HG03432 (cell line): ENCODE measurements around the gene CBX2.

Experiments
- ATAC-seq: cut with Tn5 transposase; IDR thresholded peaks from one replicate; pipeline ENCODE4 v1.9.1; 2021; ENCODE audit warnings: mild to moderate bottlenecking, moderate library complexity; ENCODE audit not compliant: unreplicated experiment

The CBX2 gene

DNA sequence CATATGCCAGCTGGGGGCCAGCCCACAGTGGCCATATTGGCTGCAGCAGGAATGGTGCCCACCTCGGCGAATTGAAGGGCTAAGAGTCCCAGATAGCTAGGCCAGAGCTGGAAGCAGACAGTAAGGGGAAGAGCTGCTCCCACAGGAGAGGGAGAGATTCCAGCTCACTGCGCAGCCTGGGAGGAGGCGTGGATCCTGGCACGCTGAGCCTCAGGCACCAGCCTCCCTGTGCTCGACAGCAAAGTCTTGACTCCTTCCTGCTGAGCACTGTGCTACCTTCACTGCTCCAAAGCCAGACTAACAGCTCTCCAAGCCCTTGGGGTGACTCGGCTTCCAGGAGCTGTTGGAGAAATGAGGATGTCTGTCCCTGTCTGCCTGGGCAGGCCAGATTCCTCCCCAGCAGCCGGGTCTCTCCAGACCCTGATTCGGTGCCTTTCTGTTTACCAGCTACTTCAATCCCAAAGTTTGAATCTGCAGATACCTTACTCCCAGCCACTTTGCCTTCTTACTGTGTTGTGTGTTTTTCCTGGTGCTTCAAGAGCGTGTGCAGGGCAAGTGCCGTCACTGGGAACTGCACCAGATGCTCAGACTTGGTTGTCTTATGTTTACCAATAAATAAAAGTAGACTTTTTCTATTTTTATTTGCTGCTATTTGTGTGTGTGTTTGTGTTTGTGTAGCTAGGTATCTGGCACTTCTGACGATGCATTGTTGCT, 9.1 kb downstream of the CBX2 start:
- no peak for ATAC-seq

DNA sequence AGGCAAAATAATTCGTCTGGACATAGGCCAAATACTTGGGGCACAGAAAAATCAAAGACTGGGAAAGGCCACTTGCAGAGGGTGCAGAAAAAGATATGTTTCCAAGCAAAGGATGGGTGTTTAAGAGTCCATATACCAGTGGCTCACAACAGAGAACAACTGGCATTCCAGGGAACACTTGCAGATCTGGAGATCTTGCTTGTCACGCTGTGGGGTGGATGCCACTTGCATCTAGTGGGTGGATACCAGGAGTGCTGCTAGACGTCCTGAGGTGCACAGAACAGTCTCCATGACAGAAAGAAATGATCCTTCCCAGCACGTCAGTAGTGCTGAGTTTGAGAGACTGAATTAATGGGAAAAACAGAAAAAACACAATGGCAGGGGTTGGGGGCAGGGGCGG, 10.5 kb downstream of the CBX2 start:
- no peak for ATAC-seq

DNA sequence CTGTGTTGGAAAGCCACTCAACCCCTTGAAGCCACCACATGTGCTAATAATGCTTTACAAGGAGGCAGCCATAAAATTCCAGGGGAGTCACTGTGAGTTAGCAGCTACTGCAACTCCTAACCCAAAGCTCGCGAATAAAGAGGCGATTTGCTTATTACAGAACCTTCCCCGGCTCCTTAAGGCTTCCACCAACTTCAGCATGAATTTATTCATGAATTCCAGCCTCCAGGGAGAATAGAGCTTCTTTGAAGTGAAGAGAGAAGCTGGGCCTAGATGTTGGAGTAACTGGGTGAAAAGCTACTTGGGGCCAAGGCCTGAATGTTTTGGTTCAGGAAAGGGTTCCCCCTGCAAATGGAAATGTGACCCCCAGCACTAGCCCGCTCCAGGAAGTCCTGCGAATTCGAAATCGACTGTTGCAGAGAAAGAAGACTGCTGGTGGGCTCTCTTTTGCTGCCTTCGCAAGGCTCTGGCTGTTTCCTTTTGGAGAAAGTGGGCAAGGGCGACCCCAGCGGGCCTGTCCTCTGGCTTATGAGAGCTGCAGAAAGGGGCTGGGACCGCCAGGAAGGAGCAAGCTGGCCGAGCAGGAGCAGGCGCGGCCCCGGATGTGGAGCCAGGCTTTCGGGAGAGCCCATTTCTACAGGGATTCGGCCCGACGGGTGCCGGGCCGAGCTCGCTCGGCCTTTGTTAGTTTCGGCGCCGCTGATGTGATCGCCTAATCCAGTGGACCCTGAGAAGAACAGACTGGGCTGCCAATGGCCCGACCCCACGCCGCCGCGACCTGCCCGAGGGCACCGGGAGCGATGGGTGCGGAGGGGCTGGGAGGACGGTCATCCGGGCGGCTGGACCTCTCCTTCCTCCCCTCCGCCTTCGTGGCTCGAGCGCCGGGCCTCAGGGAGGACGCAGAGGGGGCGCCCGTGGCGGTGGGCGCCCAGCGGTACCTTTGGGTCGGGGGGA, 11.3 kb downstream of the CBX2 start:
- ATAC-seq: no peak

DNA sequence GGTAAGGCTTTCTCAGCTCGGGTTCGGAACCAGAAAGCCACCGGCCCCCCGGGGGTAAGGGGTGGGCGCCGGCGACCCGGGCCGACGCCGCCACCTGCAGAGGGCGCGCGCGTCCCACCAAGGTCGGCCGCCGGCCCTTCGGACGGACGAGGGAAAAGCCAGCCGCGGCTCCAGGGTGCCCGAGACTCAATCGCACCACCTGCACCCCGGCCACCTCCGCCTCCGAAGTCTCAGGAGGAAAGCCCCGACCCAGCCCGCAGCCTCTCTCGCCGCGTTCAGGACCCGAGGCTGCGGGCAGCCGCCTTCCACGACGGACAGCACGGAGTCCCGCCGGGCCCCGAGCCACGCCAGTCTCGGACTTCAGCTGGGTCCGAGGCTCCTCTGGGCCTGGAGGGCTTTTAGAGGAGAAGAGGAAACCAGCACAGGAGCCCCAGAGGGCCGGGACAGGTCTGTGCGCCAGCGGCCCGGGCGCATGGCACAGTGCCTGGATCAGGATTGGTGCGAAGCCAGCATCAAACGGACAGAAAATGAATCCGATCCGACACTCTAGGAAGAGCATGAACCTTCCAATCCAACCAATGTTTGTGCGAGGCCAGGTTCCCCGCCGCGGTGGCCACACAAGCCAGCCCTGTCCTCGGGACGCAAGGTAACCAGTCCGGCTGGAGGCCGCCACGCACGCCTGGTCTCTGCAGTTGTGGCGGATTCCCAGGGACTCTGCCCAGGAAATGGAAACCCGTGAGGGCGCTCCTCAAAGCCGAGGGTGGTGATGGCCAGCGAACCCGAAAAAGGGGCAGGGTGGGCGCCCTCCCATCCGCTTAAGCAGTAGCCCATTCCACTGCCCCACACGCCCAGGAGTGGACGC, 12.2 kb downstream of the CBX2 start:
- ATAC-seq: no peak

DNA sequence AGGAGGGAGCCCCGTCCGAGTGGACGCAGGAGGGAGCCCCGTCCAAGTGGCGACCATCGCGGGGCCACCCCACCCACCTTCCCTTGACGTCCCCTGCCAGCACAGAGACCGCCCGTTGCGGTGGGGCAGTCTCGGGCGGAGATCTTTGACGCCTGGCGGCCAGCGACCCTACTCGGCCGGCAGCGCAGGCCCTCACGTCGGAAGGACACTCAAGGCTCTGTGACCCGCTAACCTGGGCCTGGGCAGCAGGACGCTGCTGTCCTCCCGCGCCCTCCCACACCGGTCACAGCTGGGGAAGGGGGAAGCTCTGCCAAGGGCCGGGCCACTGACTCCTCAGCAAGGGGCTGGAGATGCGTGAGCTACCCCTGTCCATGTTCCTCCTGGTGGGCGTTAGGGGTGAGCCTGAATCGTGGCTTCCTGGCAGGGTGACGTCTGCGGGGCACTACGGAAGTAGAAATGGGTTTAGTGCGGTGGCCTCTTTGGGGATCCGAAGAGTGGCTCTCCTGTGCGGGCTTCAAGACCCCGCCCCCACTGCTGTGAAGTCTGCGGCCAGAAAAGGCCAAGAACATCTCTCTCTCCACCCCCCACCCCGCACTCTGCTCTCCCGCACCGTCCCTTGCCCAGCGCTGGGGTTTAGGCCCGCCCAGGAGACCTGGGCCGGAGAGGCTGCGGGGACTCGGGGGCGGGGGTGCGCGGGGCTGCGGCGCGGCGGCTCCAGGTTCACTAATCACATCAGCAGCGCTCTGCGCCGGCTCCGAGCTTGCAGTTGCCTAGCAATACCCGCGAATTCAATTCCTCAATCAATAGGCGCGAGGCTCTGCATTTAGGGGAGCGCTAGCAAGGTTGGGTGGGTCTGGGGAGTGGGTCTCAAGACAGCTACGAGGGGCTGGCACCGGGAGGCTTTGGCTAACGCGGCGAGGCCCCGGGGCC, 13.1 kb downstream of the CBX2 start:
- ATAC-seq: no peak

DNA sequence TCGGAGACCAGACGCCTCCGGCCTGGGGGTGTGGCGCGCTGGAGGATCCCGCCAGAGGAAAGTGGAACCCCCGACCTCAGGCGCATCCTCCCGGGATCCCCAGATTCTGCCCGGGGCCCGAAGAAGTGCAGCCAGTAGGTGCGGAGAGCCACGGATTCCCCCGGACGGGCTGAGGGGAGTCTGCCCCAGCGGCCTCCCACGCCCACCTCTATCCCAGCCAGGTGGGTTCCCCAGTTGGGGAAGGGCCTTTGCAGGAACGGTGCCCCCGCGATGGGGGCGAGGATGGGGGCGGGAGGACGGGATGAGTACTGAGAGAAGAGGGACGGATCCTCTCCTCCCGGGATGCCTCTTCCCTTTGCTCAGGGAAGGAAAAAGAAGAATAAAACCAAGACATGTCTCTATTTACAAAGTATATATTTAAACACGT, 13.8 kb downstream of the CBX2 start:
- no peak for ATAC-seq

DNA sequence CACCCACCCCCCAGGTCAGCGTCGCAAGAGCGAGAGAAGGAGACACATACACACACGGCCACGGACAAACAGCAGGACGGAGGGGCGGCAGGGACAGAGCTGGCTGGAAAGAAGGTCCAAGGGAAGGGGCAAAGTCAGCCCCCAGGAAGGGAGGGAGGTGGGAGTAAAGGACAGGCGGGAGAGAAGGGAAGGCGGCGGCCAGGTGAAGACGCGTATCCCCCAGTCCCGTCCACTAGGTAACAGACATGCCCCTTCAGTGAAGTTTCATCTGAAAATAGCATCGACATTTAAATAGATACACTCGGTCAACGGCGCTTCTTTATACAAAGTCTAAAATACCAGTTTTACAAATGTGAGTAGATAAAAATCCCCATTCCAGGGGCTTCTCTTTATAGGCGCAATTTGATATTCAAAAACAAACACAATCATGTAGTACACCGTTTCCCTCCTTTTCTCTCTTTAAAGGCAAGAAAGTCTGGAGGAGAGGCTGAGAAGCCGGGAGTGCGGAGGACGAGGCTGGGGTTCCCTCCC, 14.5 kb downstream of the CBX2 start:
- no peak for ATAC-seq

DNA sequence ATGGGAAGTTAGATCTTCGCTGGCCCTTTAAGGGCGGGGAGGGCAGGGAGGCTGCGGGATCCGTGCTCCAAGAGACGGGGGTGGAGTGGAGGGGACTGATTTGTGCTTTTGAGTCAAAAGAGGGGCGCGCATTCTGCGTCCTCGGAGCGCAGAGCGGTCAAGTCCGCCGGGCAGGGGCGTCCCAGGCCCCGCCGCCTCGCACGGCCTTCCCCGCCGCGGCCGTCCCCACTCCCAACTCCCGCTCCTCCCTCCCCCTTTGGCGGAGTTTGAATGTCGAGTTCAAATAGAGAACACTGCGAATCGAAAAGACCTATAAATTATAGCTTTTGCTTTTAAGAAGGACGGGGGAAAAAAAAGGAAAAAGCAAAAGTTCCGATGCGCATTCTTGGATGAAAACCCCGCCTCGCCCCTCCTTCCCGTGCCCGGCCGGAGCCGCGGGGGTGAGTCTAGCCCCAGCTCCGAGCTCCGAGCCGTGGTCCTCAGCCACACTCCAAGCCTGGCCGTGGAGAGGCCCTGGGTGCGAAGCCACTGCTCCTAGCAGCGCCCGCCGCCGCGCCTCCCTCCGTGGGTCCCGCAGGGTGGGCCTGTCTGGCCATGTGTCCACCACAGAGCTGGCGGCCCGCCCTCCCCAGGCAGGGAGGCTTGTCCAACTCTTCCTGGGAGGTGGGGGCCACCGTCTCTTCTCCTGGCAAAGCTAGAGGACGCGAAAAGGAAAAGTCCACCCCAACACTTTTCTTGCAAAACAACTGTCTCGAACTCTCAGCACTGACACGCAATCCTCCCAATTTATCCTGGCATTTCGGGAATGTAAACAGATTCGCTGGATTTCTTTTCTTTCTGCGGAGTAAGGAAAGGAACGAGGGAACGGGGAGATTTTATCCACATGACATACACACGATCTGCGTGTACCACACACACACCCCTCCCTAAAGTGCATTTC, 15.3 kb downstream of the CBX2 start:
- no peak for ATAC-seq

DNA sequence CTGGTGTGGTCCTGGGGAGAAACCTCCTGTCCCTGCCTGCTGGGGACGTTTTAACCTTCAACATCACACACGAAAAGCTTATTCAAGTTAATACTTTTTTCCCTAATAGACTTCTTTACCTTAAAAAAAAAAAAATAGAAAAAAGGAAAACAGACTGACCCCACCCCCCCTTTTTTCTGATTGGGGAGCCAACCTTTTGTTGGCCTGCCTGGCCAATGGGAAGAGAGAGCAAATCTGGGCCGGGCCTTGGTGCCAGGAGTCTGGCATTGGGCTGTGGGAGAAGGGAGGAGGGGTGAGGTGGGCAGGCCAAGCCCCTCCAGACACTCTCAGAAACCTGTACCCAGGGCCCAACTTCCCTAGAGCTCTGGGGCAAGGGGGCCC, 16.0 kb downstream of the CBX2 start:
- ATAC-seq: no peak

DNA sequence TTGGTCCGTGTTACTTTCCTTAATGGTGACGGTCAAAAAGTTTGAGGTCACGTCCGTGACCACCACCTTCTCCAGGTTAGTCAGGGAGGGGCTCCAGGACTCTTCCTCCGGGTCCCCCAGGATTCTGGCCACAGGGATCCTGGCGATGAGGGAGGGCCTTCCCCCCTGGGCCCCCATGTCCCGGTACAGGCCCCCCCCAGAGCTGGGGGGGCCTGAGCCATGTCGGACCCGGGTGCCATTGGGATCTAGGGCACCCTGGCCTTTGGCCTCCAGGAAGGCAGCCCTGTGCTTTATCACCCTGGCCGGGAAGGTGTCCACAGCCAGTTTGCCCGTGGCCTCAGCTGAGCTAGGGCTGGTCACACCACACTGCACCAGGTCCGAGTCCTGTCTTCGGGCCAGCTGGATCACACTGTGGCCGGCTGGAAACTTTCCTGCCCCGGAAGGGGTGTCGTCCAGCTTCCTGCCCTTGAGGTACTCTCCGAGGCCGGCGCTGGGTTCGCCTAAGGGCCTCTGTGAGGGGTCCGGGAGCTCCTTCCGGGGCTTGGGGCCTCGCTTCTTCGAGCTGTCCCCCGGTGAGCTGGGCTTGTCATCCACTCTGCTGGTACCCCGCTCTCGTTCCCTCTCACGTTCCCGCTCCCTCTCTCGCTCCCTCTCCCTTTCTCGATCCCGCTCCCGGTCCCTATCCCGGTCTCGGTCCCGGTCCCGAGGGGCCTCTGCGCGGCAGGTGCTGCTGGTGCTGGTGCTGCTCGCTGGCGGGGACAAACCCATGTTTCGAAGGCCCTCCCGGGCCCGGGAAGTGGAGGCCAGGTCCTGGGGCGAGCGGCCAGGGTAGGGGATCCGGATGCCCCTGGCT, 16.9 kb downstream of the CBX2 start:
- no peak for ATAC-seq

DNA sequence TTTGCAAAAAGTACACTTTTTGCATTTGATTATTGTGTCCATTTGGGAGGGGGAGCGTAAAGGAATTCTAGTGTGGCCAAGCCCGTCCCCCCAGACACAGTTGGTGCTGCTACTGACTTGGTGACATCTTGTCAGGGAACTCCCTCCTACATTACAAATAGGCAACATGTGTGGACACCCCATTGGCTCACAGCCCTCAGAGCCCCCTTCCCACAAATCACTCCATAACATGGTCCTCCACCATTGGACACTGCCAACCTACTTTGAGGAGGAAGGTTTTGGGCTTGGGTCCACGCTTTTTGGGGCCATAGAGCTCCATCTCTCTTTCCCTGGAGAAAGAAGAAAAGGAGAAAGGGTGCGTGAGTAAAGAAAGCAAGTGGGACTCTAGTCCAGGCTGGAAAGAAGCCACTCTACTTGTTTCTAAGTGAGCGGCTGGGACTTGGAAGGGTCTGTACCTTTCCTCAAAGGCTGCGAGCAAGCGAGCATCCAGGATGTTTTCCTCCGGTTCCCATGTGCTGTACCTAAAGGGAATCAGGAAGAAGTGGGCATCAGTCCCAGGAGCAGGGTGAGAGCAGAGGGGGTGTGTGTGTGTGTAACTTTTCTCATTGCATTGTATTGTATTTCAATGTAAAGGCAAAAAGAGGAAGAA, 18.0 kb downstream of the CBX2 start:
- ATAC-seq: no peak

DNA sequence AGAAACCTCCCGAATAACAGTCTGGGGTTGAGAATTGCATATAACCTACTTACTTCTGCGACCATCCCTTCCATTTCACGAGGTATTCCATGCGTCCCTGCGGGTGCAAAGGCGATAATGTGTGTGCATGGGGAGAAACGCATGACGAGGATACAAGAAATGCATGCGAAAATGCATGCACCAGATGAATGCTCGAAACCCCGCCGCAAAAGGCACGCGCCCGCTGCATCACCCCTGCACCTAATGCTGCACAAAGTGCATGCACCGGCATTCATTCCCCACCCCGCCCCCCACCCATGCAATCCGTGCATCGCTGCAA, 18.5 kb downstream of the CBX2 start:
- no peak for ATAC-seq

DNA sequence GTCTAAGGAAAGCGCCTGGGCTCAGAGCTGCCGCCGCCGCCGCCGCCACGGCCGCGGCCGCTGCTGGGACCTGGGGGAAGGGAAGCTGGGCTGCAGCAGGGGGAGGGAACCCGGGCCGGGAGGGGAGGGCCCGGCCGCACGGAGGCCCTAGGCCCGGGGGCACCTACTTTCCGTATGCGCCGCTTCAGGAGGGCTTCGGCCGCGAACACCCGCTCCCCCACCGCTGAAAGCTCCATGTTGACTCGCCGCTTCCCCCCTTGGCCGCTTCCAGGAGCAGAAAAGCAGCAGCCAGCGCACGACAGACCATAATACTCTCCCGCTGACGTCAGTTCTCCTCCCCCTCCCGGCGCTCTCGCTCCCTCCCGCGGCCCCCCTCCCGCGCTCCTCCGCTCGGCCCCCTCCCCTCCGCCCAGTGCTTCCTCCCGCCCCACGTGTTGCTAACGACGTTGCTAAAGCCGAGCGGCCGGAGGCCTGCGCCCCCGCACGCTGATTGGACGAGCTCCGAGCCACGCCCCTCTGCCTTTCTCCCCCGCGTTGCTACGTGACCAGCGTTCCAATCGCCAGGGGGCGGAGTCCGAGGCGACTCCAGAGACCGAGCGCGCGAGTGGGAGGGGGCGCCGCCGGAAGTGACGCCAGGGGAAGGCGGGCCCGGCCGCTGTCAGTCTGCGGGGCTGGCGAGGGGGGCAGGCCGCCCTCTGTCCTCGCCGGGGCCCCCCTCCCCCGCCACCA, 19.0 kb downstream of the CBX2 start, which contains the start of gene CBX8:
Gene CBX8 (minus strand): TSS at position 315 of the 729 bp plus-strand sequence. CDS start 79 bp downstream, at position 236.
- ATAC-seq: peak; percentile 90

DNA sequence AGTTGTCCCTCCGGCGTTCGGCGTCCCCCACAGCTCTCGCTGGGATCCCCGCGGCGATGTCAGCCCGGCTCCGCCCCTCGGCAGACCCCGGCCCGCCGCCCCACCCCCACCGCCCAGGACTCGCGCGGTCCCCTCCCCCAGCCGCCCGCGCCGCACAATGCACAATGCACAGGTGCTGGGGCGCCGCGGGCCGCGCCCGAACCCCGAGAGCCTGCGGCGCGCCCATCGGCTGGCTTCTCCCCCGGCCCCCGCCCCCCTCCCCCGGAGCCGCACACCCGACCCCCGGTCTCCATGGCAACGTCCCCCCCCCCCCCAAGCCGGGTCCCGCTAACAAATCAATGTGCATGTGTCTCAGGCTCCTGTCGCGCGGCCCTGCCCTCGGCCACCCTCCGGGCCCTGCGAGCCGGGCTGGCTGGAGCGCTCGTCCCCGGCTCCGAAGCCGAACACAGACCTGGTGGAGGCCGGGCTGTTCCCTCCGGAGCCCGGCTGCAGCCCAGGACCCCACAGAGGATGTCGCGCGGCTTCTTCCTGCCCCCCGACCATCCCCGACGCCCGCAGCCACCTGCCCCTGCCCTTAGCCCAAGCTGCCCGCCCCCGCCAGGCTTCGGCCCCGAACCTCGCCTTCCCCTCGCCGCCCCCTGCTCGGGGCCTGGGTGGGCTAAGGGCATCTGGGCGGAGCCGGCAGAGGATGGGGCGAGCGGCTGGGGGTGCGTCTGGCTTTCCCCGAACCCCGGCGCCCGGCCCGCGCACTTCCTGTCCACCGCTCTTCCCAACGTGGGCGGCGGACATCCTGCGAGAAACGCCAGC, 19.7 kb downstream of the CBX2 start:
- ATAC-seq: peak; percentile 21

DNA sequence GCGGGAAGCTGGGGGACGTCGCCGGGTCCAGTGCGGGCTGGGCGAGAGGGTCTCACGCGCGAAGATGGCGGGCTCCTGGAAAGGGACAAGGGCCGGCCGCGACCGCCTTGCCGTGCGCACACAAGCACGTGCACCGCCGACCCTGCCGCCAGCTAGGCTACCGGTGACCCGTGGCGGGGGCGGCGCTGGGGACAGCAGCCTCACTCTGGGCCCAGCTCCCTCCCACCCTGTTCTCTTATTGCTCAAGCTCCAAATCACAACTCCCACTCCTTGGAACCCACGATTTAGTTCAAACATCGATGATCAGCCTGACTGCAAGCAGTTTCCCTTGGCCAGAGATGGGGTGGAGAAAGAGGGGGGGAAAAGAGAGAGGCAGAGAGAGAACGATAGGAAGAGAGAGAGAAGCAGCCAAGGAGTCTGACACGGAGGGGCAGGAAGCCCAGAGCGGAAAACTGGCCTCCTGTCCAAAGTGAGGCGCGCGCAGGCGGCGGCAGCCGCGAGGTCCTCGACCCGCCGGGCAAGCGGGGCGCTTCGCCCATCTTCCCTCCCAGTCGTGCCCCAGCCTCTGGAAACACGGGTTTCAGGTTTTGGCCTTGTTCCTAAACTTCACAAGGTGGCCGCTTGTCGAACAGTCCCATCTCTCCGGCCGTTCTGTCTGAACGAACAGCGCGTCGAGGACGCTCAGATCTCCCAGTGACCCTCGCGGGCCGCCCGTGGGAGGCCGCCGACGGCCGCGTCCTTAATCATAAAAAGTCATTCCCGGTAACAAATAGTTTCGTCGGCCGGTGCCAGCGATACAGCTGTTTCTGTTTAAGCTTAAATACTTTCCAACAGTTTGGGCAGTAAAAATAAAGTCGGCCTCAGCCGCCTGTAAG, 20.6 kb downstream of the CBX2 start:
- no peak for ATAC-seq
